COR-L47 (cell line): ENCODE measurements around the gene MLPH.

ENCODE experiments used
- DNase-seq: peaks from one replicate; lab custom pipeline; 2025; lab: John Stamatoyannopoulos, UW

Gene MLPH

GRCh38 chr2:237568121-237568660, 81.1 kb downstream of the MLPH start:
- DNase-seq, result no peak

GRCh38 chr2:237569041-237569440, 82.0 kb downstream of the MLPH start:
- DNase-seq, result no peak

GRCh38 chr2:237569896-237570295, 82.8 kb downstream of the MLPH start:
- DNase-seq, result no peak

- DNase-seq, result no peak
Measured at GRCh38 chr2:237570776-237571335, 83.8 kb downstream of the MLPH start.

- no peak for DNase-seq
Measured at GRCh38 chr2:237571551-237571950, 84.5 kb downstream of the MLPH start.

GRCh38 chr2:237572021-237572741, 85.1 kb downstream of the MLPH start:
- peak; percentile 70 for DNase-seq

GRCh38 chr2:237572742-237573101, 85.7 kb downstream of the MLPH start:
- no peak for DNase-seq

GRCh38 chr2:237573721-237574415, 86.8 kb downstream of the MLPH start:
- no peak for DNase-seq

GRCh38 chr2:237574467-237574866, 87.4 kb downstream of the MLPH start:
- DNase-seq, result no peak

GRCh38 chr2:237574894-237575868, 88.1 kb downstream of the MLPH start:
- no peak for DNase-seq

- no peak for DNase-seq
Measured at GRCh38 chr2:237575869-237576862, 89.1 kb downstream of the MLPH start.

GRCh38 chr2:237576974-237577373, 89.9 kb downstream of the MLPH start:
- no peak for DNase-seq

- no peak for DNase-seq
Measured at GRCh38 chr2:237577458-237577857, 90.4 kb downstream of the MLPH start.

GRCh38 chr2:237577956-237578870, 91.2 kb downstream of the MLPH start:
- no peak for DNase-seq

- no peak for DNase-seq
Measured at GRCh38 chr2:237581326-237581725, 94.3 kb downstream of the MLPH start.

GRCh38 chr2:237581751-237582746, 95.0 kb downstream of the MLPH start:
- DNase-seq, result peak; percentile 29

- DNase-seq, result no peak
Measured at GRCh38 chr2:237583385-237584295, 96.6 kb downstream of the MLPH start.
